Fibroblast of skin of scalp (primary cell): ENCODE results near the gene RAP1GAP.
"Not testable (repeated sequence)": the region's sequence is repeated elsewhere in the genome, so short reads cannot be mapped to it uniquely, and the experiment has no call there.

Experiments
- DNase-seq: peaks from one replicate; pipeline ENCODE4 v3.0.0-alpha.2; 2013

RAP1GAP gene

DNA sequence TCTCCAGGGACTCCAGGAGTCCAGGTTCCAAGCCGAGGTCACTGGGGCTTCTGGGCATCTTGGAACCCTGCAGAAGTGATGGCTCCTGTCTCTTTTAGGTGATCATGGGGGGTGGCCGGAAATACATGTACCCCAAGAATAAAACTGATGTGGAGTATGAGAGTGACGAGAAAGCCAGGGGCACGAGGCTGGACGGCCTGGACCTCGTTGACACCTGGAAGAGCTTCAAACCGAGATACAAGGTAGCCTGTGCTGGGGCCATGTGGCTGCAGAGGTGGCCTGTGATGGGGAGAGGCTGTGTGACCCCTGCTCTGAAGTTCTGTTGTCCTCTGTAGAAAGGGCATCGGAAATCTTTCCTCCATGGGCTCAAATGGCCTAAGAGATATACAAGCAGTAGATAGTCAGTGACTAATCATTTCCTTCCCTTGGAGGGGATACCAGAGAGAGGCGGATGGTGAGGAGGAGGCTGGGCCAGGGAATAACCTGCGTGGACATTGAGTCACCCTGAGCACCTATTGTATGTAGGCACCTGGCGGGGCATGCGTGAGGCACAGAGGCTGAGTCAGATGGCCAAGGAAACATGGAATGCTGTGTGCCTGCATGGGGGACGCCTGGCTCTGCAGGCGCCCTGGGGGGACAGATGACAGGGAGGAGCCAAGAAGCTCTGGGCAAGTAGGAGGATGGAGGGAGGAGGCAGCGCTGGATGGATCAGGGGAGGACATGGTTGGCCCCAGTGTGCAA lies 101.0 kb downstream of the RAP1GAP start:
- peak; percentile 33 for DNase-seq

- DNase-seq = peak; percentile 68
Observed at GRCh38 chr1:21567241-21568005, 101.7 kb downstream of the RAP1GAP start.

- DNase-seq = not testable (repeated sequence)
Observed at GRCh38 chr1:21566361-21566760, 102.8 kb downstream of the RAP1GAP start.

GRCh38 chr1:21565285-21565684 lies 103.9 kb downstream of the RAP1GAP start:
- no peak for DNase-seq

DNA sequence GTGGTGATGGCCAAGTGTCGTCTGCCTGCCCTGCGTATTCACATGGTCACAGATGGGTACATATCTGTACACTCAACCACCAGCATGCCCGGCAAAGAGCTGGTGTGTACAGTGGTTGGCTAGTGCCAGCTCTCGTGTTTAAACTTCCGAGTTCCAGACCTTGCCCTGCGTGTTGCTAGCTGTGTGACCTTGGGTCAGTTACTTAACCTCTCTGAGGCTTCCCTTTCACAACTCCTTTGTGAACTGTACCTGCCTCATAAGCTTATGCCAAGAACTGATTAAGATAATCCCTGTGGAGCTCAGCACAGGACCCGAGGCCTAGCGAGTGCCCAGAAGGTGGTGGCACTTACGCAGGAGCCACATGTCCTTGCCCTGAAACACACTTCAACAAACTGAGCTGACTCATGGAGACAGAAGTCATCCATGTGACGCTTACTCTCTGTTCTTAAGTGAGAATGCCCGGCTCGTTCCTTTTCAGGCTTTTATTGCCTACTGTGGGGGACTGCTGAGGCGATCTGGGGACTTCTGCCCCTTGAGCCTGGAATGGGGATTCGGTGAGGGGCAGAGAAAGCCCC lies 104.5 kb downstream of the RAP1GAP start:
- no peak for DNase-seq

GRCh38 chr1:21563971-21564370 lies 105.2 kb downstream of the RAP1GAP start:
- DNase-seq = no peak

DNA sequence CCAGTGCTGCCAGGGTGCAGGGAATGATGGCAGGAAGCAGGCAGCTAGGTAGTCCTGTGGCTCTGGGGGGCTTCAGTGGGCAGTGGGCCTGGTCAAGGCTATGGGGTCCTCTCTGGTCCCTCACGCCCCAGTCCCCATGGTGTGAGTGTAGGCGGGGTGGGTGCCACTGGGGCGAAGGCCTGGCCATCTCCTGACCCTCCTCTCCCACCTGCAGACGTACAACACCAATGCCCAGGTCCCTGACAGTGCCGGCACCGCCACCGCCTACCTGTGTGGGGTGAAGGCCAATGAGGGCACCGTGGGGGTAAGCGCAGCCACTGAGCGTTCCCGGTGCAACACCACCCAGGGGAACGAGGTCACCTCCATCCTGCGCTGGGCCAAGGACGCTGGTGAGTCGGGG lies 106.3 kb downstream of the RAP1GAP start:
- DNase-seq = no peak

DNA sequence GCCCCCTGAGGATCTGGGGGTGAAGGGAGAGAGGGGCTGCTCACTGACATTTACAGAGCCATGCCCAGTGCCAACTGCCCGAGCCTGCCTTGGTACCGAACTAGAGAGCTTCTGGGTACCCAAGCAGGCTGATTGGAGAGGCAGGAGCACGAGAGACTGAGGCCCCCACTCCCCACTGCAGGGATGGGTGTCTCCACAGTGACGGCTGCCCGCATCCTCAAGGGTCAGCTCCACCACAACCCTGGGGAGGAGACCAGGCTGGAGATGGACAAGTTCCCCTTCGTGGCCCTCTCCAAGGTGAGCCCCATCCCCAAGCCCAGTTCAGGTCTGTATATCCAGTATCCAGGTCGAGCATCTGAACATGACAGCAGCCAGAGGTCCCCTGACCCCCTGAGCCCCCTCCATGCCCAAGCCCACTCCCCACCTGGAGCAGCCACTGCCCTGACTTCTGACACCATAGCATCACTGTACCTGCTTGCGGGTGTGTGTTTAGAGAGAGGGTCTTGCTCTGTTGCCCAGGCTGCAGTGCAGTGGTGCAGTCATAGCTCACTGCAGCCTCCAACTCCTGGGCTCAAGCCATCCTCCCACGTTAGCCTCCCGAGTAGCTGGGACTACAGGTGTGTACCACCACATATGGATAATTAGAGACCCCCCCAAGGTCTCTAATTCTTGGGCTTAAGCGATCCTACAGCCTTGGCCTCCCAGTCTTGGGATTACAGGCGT lies 108.1 kb downstream of the RAP1GAP start:
- no peak for DNase-seq

DNA sequence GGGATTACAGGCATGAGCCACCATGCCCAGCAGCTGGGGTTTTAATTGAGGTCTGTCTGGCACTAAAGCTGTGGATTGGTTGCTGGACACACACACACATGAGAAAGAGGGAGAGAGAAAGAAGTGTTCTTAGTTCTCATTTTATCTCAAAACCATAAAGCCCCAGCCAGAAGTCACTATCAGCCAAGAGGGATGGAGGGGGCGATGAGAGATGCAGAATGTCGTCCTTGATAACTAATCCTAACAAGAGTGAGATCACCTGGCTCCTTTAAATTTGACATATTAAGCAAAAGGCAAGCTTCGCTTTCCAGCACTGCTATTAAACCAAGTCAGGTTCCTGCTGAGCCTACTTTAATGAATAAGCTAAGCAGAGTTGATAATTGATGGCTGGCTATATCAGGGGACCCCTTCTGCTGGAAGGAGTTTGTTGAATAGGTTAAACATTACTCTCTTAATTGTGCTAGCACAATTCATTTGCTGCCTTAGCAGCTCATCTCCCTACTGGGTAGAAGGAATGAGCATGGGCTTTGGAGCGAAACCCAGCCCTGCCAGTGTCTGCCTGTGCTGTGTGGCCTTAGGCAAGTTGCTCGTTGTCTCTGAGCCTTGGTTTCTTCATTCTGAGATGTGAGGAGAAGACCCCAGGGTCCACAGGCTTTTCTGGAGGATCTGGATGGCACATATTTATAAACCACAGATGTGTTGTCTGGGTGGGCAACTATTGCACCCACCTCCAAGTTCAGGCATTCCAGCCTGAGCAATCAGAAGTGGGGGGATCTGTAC lies 109.2 kb downstream of the RAP1GAP start:
- DNase-seq = no peak

GRCh38 chr1:21553116-21553926 lies 115.8 kb downstream of the RAP1GAP start:
- peak; percentile 85 for DNase-seq

GRCh38 chr1:21552715-21553114 lies 116.4 kb downstream of the RAP1GAP start:
- DNase-seq = peak; percentile 97

- DNase-seq = no peak
Observed at GRCh38 chr1:21550866-21551475, 118.2 kb downstream of the RAP1GAP start.

DNA sequence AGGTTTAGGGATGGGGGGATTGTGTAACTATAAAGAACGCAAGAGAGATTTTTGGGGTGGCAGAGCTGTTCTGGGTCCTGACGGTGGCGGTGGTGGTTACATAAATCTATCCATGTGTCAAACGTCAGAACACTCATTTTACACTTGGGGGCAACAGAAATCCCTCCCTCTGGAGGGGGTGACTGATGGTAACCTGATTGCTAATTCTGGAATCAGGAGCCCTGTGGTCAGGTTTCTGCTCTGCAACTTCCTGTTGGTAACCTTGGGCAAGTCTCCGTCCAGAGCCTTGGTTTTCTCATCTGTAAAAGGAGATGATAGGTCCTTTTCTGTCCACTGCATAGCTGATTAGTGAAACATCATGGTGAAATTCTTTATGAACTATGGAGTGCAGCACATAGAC lies 119.1 kb downstream of the RAP1GAP start:
- peak; percentile 53 for DNase-seq

GRCh38 chr1:21547876-21548275 lies 121.3 kb downstream of the RAP1GAP start:
- DNase-seq = no peak
